Omental fat pad (tissue), 4 donors: ENCODE data around the gene WDR88. TPM values are rescaled to one million over a fixed set of nuclear protein-coding genes. Genes with fewer than 3 reads are reported as not detected.
"Not testable (repeated sequence)": the region's sequence is repeated elsewhere in the genome, so short reads cannot be mapped to it uniquely, and the experiment has no call there.

Source experiments
- ATAC-seq: fragments of 150-250 bp; one replicate; pipeline ENCODE4 v1.9.1; 2016; ENCODE audit warnings: mild to moderate bottlenecking, moderate library complexity; ENCODE audit not compliant: low FRiP score
- DNase-seq: peaks from one replicate; pipeline ENCODE4 v3.0.0-alpha.2; 2019; ENCODE audit warnings: low spot score
- total RNA-seq, 4 donors: library from RNA; depleted of rRNA; stranded (reverse); fragments of >200 nt; gene quantifications; one replicate each; pipeline ENCODE4 v1.1.0, GENCODE V29; 2016
- TF ChIP-seq, protein P1 (sequence below), 3 donors: fragments of 450-650 bp; IDR thresholded peaks; one replicate each; pipeline ENCODE4 v1.5.1; 2016 to 2017; ENCODE audit warnings: antibody characterized with exemption in 3 of 3, mild to moderate bottlenecking in 3 of 3, moderate library complexity in 2 of 3

The WDR88 gene
- total RNA-seq, 4 donors from 2014 or later: not detected

GRCh38 chr19:33139165-33139564 is 7.3 kb downstream of the WDR88 start:
- TF ChIP-seq, protein P1, sequence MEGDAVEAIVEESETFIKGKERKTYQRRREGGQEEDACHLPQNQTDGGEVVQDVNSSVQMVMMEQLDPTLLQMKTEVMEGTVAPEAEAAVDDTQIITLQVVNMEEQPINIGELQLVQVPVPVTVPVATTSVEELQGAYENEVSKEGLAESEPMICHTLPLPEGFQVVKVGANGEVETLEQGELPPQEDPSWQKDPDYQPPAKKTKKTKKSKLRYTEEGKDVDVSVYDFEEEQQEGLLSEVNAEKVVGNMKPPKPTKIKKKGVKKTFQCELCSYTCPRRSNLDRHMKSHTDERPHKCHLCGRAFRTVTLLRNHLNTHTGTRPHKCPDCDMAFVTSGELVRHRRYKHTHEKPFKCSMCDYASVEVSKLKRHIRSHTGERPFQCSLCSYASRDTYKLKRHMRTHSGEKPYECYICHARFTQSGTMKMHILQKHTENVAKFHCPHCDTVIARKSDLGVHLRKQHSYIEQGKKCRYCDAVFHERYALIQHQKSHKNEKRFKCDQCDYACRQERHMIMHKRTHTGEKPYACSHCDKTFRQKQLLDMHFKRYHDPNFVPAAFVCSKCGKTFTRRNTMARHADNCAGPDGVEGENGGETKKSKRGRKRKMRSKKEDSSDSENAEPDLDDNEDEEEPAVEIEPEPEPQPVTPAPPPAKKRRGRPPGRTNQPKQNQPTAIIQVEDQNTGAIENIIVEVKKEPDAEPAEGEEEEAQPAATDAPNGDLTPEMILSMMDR (IDR thresholded peaks at IDR 0.05): no peak
- DNase-seq (no peak), ATAC-seq (no peak)

GRCh38 chr19:33143897-33144405 is 12.0 kb downstream of the WDR88 start:
- peak; percentile 89 for ATAC-seq
- peak; percentile 33 for DNase-seq
- TF ChIP-seq, protein P1 (IDR thresholded peaks at IDR 0.05): peak in 2 of 3 donors; percentile 62 to 72

DNA sequence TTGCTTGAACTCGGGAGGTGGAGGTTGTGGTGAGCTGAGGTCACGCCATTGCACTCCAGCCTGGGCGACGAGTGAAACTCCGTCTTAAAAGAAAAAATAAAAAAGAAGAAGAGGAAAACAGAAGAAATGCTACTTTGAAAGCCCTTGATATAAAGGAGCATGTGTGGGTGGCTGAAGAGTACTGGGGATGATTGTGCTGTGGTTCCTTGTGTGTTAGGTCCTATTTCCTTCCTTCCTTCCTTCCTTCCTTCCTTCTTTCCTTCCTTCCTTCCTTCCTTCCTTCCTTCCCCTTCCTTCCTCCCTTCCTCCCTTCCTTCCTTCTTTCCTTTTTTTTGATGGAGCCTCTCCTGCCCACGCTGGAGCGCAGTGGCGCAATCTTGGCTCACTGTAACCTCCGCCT is 14.3 kb downstream of the WDR88 start:
- TF ChIP-seq, protein P1 (IDR thresholded peaks at IDR 0.05): no peak
- DNase-seq (no peak), ATAC-seq (no peak)

GRCh38 chr19:33147538-33147937 is 15.6 kb downstream of the WDR88 start:
- TF ChIP-seq, protein P1 (IDR thresholded peaks at IDR 0.05): no peak
- DNase-seq: no peak
- ATAC-seq: no peak

- TF ChIP-seq, protein P1 (IDR thresholded peaks at IDR 0.05): no peak
- DNase-seq (no peak), ATAC-seq (no peak)
Observed at GRCh38 chr19:33150852-33151518, 19.1 kb downstream of the WDR88 start.

DNA sequence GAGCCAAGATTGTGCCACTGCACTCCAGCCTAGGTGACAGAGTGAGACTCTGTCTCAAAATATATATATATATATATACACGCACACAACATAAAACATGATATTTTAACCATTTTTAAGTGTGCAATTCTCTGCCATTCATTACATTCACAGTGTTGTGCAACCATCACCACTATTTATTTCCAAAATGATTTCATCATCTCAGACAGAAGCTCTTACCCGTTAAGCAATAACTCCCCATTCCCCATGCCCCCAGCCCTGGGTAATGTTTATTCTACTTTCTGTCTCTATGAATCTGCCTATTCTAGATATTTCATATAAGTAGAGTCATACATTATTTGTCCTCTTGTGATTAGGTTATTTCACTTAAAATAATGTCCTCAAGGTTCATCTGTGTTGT is 20.3 kb downstream of the WDR88 start:
- TF ChIP-seq, protein P1 (IDR thresholded peaks at IDR 0.05): no peak
- DNase-seq (no peak), ATAC-seq (no peak)

- not testable (repeated sequence) for ATAC-seq, DNase-seq
Observed at GRCh38 chr19:33152625-33153024, 20.7 kb downstream of the WDR88 start.

GRCh38 chr19:33154313-33154712 is 22.4 kb downstream of the WDR88 start:
- ATAC-seq, DNase-seq: not testable (repeated sequence)
